GM12878 (cell line): ENCODE data around the gene LIMA1.

ENCODE experiments used
- EP300 ChIP-seq, 2 experiments: fragments of 150-350 bp in 1 of 2; IDR thresholded peaks; 2 replicates each; pipeline ENCODE4 v1.6.1; 2011 to 2012; ENCODE audit warnings: low read depth in 2 of 2, low read length in 2 of 2, borderline replicate concordance in 1 of 2, improper control_type of control experiment in 1 of 2, inconsistent platforms in 1 of 2; ENCODE audit not compliant: control insufficient read depth in 1 of 2
- EZH2 ChIP-seq: IDR thresholded peaks from 2 replicates; pipeline ENCODE4 v1.6.1; 2012; ENCODE audit warnings: low read depth, mild to moderate bottlenecking, control low read depth, inconsistent platforms, low read length, borderline replicate concordance; ENCODE audit not compliant: control insufficient read depth
- MXI1 ChIP-seq: fragments of 150-350 bp; IDR thresholded peaks from 2 replicates; pipeline ENCODE4 v1.6.1; 2011; ENCODE audit warnings: low read depth, mild to moderate bottlenecking, inconsistent platforms, low read length, improper control_type of control experiment
- PAX8 ChIP-seq: fragments of 450-650 bp; IDR thresholded peaks from 2 replicates; pipeline ENCODE4 v1.6.1; 2017; ENCODE audit warnings: mild to moderate bottlenecking, moderate library complexity
- RFX5 ChIP-seq: IDR thresholded peaks from 2 replicates; pipeline ENCODE4 v1.6.1; 2011; ENCODE audit warnings: low read depth, low read length, improper control_type of control experiment
- TF ChIP-seq, protein P1 (sequence below), 3 experiments: IDR thresholded peaks in 2 of 3; conservative IDR thresholded peaks in 1 of 3; 2 replicates each; pipeline ENCODE4 v1.5.1; 2011; ENCODE audit warnings: low read depth in 3 of 3, low read length in 3 of 3, mild to moderate bottlenecking in 3 of 3, control low read depth in 2 of 3, moderate library complexity in 2 of 3, inconsistent platforms in 1 of 3, mixed read lengths in 1 of 3; ENCODE audit not compliant: control insufficient read depth in 2 of 3, insufficient read depth in 1 of 3; ENCODE audit errors: extremely low read depth in 1 of 3
- TF ChIP-seq, protein P2 (sequence below): IDR thresholded peaks from 2 replicates; pipeline ENCODE4 v1.6.1; 2012; ENCODE audit warnings: low read length, inconsistent platforms
- TF ChIP-seq, protein P3 (sequence below): IDR thresholded peaks from 2 replicates; pipeline ENCODE4 v1.6.1; 2012; ENCODE audit warnings: mild to moderate bottlenecking, low read depth, low read length
- TF ChIP-seq, protein P4 (sequence below): IDR thresholded peaks from 2 replicates; pipeline ENCODE4 v1.6.1; 2011; ENCODE audit warnings: low read depth, mild to moderate bottlenecking, low read length, moderate library complexity, borderline replicate concordance; ENCODE audit errors: extremely low read depth

DNA sequence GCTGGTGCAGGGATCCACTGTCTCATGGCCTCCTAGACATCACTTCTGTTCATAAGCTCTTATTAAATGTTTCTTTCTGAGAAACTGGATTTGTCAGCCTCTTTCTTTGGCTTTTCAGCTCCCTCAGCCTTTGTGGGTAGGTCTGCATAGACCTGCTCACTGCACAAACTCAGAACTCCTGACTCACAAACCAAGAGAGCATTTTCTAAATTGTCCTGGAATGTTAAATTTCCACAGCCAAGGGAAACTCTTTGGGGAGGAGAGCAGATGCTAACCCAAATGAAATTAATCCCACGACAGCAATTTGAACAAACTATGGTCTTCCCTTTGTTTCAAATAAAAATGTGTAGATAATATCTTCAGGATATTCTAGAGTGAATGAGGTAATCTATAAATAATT, 96.6 kb downstream of the LIMA1 start:
- TF ChIP-seq, protein P1, sequence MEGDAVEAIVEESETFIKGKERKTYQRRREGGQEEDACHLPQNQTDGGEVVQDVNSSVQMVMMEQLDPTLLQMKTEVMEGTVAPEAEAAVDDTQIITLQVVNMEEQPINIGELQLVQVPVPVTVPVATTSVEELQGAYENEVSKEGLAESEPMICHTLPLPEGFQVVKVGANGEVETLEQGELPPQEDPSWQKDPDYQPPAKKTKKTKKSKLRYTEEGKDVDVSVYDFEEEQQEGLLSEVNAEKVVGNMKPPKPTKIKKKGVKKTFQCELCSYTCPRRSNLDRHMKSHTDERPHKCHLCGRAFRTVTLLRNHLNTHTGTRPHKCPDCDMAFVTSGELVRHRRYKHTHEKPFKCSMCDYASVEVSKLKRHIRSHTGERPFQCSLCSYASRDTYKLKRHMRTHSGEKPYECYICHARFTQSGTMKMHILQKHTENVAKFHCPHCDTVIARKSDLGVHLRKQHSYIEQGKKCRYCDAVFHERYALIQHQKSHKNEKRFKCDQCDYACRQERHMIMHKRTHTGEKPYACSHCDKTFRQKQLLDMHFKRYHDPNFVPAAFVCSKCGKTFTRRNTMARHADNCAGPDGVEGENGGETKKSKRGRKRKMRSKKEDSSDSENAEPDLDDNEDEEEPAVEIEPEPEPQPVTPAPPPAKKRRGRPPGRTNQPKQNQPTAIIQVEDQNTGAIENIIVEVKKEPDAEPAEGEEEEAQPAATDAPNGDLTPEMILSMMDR (IDR thresholded peaks at IDR 0.05 in 2 of 3, conservative IDR thresholded peaks at IDR 0.05 in 1 of 3; ENCODE audit: control insufficient read depth in 2 of 3, extremely low read depth in 1 of 3, insufficient read depth in 1 of 3, low read depth in 3 of 3, low read length in 3 of 3) = no peak
- no peak for TF ChIP-seq EZH2
- no peak for TF ChIP-seq PAX8
- TF ChIP-seq, protein P2, sequence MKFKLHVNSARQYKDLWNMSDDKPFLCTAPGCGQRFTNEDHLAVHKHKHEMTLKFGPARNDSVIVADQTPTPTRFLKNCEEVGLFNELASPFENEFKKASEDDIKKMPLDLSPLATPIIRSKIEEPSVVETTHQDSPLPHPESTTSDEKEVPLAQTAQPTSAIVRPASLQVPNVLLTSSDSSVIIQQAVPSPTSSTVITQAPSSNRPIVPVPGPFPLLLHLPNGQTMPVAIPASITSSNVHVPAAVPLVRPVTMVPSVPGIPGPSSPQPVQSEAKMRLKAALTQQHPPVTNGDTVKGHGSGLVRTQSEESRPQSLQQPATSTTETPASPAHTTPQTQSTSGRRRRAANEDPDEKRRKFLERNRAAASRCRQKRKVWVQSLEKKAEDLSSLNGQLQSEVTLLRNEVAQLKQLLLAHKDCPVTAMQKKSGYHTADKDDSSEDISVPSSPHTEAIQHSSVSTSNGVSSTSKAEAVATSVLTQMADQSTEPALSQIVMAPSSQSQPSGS = no peak
- TF ChIP-seq, protein P3, sequence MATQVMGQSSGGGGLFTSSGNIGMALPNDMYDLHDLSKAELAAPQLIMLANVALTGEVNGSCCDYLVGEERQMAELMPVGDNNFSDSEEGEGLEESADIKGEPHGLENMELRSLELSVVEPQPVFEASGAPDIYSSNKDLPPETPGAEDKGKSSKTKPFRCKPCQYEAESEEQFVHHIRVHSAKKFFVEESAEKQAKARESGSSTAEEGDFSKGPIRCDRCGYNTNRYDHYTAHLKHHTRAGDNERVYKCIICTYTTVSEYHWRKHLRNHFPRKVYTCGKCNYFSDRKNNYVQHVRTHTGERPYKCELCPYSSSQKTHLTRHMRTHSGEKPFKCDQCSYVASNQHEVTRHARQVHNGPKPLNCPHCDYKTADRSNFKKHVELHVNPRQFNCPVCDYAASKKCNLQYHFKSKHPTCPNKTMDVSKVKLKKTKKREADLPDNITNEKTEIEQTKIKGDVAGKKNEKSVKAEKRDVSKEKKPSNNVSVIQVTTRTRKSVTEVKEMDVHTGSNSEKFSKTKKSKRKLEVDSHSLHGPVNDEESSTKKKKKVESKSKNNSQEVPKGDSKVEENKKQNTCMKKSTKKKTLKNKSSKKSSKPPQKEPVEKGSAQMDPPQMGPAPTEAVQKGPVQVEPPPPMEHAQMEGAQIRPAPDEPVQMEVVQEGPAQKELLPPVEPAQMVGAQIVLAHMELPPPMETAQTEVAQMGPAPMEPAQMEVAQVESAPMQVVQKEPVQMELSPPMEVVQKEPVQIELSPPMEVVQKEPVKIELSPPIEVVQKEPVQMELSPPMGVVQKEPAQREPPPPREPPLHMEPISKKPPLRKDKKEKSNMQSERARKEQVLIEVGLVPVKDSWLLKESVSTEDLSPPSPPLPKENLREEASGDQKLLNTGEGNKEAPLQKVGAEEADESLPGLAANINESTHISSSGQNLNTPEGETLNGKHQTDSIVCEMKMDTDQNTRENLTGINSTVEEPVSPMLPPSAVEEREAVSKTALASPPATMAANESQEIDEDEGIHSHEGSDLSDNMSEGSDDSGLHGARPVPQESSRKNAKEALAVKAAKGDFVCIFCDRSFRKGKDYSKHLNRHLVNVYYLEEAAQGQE = no peak
- TF ChIP-seq RFX5 = no peak
- TF ChIP-seq, protein P4, sequence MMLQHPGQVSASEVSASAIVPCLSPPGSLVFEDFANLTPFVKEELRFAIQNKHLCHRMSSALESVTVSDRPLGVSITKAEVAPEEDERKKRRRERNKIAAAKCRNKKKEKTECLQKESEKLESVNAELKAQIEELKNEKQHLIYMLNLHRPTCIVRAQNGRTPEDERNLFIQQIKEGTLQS = no peak
- TF ChIP-seq EP300 (IDR thresholded peaks at IDR 0.05; ENCODE audit: borderline replicate concordance in 1 of 2, control insufficient read depth in 1 of 2, low read depth in 2 of 2, low read length in 2 of 2) = no peak
- no peak for TF ChIP-seq MXI1
